HG03095 (cell line): ENCODE measurements around the gene WWTR1.

Source experiments
- ATAC-seq: cut with Tn5 transposase; IDR thresholded peaks from one replicate; pipeline ENCODE4 v1.9.1; 2021; ENCODE audit warnings: moderate library complexity; ENCODE audit not compliant: unreplicated experiment

WWTR1 gene

DNA sequence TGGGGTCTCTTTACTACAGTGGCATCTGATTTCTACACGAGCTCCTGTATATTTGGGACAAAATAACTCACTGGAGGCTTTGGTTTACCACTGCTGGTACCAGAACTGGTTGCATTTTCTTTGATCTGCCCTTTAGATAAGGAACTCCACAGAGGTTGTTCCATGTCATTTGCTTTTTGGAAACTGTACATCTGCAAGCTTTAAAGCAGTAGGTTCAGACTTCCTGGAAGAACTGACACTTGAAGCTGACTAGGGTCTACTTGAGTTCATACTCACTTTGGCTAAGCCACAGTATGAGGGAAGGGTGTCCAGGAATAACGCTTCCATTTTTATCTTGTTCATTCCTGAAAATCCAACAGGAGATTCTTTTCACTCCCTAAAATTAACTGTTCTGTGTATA, 86.4 kb downstream of the WWTR1 start:
- no peak for ATAC-seq

DNA sequence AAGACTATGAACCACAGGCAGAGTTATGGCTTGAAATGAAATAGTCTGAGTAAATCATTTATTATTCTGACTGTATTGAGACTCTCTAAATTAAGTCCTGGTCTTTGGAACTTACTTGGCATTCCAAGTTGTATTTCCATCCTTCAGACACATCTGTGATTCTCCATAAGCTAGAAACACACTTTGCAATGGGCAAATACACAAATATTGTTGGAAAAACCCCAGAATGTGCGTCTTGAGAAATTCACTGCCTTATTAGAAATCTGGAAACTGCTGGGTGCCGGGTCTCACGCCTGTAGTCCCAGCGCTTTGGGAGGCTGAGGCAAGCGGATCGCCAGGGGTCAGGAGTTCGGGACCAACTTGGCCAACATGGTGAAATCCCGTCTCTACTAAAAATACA, 87.8 kb downstream of the WWTR1 start:
- no peak for ATAC-seq

DNA sequence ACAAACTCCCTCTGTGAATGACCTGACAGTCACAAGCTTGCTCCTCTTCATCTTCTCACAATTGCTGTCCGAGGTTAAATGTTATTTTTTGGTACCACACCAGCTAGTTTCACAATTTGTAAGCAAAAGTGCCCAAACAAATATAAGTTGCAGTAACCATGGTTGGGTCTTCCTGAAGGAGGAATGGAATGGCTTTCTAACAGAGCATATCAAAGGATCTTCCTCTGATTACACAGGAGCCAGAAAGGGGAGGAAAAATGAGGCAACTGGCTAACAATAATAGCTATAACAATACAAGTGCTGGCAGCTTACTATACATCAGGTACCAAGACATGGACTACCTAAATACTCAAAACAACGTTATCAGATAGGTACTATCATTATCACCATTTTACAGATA, 90.4 kb downstream of the WWTR1 start:
- no peak for ATAC-seq

DNA sequence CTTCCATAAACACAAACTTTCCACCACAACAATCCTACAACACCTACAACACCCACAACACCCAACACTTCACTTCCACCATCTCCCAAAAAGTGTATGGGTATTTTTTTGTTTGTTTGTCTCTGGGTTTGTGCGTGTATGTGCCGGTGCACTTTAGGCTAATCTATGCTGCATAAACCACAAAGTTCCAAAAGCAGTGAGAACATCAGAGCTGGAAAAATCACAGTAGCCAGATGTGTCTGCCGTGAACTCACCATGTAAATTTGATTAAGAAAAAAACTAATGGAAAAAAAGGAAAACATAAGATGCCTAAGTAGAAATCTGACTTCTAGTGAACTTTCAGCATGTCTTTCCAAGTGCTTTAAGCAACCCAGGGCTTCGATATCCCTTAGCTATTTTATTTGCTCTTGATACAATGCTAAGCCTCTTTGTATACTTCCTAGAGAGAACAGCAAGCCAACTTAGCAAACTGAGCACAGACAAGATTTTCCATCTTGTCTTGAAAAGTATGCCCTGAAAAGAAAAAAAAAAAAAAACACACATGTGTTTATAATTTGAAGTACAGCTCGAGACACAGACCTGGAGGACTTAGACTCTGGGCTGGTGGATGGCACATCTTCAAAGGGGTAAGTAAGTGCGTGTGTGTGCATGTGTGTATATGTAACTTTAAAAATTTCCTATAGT, 91.4 kb downstream of the WWTR1 start:
- no peak for ATAC-seq

DNA sequence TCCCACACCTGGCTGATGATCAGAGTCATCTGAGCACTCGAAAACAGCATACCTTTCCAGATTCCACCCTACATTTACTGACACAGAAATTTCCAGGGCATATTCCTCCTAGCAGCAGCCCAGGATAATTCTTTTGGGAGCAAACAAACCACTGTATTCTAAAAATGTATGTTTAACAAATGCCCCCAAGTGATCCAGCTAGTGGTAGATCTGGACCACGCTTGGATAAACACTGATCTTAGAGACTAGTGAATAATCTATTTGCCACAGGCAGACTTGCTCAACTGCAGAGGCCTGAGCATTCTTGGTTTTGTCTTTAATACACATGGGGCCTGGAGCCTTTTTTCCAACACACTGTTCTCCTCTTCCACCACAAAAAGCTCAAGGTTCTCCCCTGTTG, 93.7 kb downstream of the WWTR1 start:
- ATAC-seq, result no peak

DNA sequence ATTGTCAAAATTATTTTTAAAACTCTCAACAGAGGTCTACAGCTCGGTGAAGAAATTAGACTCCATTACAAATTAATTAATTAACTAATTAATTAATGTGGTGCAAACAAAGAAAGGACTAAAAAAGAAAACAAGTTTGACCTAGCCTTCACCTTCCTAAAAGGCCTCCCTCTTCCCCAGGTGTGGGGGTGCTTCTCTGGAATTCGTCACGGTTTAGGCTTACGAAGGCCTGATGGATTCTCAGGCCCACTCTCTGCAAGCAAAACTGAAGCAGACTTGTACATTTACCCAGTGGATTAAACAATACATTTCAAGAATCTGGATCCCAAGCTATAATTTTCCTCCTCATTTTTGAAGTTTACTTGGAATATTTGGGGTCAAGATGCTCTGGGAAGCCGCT, 94.7 kb downstream of the WWTR1 start:
- ATAC-seq, result no peak

DNA sequence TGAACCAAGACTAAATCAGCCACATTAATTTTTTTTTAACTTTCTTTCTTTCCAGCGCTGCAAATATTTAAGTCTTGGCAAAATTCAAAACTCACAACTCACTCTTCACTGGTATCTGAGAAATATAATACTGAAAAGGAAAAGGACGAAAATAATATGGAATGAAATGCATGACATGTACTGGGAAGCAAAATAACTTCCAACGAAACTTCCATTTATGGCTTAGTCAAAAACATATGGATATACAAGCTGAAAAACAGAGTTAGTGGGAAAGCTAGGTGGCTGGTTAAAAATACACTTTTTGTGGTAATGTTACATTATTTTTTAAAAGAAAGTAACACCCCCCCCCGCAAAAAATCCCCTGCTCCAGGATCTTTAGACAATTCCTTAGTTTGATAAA, 97.2 kb downstream of the WWTR1 start:
- ATAC-seq, result no peak

DNA sequence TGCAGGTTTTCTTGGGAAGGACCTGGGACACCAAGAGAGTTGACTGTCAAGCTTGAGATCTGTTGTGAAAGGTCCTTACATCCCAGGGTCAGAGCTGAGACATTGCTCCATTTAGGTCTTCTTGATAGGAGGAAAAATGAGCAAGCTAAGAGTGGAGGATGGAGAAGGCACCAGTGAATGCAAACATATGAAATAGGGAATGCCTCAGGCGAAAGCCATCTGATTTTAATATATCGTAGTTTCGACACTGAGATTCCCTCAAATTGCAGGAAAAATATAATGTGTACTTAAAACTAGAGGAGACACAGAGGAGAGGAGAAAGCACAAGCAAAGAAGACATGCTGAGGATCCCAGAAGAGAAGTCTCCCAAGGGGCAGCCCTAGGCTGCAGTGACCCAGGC, 97.8 kb downstream of the WWTR1 start:
- no peak for ATAC-seq

DNA sequence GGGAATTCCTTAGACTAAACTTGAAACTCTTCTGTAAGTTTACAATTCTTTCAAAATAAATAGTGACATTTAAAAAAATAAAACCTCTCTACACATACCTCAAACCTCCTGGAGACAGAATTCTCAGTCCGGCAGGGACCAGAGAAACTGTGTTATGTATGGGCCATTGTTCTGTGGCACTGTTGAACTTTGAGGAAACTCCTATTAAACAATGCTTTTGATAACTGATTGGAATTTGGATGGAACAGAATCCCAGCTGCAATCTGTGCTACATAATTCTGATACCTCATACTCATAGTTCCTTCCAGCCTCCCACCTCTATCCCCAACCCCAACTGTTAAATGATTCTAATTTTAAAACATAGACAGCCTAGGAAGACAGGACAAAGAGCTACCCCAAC, 98.3 kb downstream of the WWTR1 start:
- ATAC-seq, result no peak

DNA sequence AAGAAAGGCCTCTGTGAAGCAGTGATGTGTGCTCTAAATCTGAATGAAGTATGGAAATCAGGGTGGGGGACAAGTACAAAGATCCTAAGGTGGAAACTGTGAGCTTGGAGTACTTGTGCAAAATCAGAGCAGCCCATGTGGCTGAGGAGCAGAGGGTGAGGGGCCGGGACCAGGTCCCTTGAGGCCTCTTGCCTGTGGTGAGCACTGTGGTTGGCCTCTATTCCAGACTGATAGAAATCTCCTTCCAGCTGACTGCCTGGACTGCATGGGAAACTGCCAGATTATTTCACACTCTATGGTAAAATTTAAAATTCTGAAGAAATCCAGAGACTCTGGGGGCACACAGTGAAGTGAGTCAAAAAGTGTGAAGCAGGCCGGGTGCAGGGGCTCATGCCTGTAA, 101.9 kb downstream of the WWTR1 start:
- ATAC-seq, result no peak

DNA sequence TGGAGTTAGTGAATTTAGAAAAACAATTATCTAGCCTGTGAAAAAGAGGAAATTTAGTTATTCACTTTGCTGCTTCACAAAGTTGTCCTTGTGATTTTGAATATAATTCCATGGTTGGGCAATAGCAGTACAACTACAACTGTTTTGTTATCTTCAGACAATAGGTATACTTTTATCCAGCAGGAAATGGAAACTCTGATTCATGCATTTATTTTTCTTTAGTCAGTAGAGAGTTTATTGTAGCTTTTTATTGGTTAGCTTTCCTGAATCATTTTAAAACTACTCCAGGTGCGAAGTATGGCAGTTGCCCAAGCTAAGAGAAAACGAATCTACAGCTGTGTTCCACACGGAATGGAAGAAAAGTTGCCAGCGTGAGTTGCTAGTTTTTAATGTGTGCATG, 103.0 kb downstream of the WWTR1 start:
- no peak for ATAC-seq

DNA sequence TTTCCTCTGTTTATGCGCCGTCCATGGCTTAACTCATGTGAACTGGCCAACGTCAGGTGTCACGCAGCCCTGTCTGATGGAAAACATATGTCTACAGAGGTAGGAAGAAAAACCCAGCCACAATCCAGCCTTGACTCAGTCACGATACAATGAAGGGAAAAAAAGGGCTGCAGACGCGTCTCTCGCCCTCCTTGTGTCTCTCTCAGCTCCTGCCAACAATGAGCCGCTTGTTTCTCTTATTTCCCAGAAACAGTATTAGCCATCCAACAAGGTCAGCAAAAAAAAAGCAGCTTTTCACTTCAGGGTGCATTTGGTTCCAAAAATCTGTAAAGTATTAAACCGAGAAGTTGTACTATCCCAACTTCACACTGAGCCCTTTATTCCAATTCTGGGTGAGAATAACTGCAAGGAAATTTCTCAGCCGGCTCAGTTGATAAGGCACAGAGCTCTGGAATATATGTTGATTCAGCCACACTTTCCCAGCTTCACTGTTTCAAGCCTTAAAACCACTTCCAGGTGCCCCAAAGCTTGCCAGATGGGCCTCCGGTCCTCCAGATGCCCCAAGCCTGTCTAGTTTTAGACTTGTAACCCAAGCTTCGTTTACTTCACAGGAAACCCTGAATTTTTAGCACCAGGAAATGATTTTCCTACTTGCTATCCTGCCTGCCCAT, 103.9 kb downstream of the WWTR1 start:
- no peak for ATAC-seq

DNA sequence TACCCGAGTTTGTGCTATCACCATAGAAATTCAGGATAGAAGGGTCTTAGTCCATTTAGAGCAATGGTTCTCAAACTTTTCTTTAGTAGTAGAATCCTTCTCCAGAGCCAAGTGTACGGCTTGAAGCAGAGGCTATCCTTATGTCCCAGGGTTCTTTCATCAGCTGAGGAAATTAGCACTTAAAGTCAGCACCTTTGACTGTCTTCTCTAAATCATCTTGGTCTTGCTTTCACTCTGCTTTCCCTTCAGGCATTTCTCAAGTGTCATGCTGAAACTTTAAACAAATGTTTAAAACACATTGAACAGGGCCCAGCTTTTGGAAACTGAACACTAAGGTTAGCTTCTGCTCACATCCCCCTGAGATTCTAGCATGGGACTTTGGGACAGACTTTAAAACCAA, 105.1 kb downstream of the WWTR1 start:
- ATAC-seq, result no peak

DNA sequence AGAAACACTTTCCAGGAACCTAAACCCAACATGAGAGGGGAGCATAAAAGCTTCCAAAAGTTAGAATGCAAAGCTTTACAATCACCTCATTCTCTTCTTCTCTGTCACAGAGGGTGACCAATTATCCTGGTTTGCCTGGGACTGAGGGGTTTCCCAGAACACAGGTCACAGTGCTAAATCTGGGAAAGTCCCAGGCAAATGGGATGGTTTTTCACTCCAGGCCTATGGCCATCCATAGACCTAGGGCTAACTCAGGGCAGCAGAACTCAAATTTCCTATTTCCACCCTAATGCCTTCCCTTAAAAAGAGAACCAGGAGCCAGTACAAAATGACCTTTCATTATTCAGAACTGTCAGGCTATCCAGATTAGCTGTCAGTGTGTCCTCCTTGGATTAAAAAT, 106.3 kb downstream of the WWTR1 start:
- ATAC-seq, result no peak

DNA sequence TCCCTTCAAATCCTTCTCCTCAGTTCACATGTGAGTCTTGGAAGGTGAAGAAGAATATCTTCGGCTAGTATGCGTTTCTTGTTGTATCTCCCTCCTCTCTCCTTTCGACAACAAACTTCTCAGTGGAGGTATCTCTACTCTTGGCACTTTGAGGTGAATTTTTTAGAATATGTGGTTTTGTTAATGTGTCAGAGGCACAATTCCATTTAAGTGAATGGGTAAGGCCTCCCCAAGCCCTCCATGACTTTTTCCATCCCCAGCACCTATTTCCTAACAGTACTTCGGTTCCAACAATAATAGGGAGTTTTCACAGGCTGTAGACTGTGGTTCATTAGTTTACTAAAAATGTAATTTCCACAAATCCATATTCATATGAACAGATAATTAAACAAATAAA, 109.2 kb downstream of the WWTR1 start:
- no peak for ATAC-seq

DNA sequence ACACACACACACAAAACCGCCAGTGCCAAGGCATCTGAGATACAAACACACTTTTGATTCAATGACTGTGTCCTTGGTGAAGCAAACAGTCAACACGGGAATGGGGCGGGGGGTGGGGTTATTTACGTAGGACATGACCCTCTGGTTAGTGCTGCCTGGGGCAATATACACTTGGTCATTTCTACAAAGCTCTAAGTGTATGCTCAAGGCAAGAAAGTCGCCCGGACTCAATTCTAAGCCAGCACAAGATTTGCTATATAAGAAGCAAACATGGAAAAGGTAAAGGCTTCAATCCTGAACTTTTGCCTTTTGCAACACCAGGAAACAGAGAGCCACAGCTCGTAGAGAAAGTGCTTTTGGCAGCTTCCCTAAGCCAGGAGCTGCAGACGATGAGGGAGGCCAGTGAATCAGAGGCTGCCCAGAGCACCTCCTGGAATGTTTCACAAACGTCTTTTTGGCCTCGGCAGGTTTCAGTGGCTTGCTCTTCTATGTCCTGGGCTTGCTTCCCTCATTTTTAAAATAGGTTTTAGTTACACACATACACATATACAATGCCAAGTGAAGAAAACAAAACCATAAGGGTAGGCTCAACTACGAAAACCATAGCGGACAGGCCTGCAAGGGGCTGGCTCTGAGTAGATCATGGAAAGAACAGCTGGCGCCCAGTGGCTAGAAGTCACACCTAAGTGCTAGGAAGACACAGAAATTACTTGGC, 109.7 kb downstream of the WWTR1 start:
- ATAC-seq, result no peak

DNA sequence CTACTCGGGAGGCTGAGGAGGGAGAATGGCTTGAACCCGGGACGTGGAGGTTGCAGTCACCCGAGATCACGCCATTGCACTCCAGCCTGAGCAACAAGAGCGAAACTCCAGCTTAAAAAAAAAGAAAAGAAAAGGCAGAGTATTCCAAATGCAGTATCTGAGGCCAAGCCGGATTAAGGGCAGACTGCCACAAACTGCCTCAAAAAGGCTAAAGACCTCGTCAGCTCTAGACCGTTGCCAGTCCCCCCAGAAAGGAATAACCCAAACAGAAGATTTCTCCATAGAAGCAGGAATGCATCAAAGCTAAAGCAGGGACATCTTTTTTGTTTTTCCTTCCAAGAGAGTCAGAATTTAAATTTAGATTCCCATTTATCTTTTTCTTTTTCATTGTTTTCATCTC, 110.4 kb downstream of the WWTR1 start:
- no peak for ATAC-seq

DNA sequence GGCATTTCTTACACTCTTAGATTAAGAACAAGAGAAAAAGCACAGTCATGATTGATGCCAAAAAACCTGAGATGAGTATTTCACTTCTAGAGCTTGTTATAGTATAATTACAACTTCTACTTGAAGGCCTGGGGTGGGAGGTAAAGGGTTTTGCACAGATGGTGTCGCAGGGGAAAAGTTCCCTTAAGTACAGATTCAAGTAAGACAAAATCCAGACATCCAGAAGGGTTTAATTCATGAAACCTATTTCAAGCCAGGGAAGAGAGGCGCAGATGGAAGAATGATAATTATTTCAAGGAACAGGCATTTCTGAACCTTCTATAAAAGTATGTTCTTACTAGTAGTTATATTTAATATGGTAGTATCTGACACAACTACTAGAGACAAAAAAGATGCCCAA, 112.8 kb downstream of the WWTR1 start:
- no peak for ATAC-seq

DNA sequence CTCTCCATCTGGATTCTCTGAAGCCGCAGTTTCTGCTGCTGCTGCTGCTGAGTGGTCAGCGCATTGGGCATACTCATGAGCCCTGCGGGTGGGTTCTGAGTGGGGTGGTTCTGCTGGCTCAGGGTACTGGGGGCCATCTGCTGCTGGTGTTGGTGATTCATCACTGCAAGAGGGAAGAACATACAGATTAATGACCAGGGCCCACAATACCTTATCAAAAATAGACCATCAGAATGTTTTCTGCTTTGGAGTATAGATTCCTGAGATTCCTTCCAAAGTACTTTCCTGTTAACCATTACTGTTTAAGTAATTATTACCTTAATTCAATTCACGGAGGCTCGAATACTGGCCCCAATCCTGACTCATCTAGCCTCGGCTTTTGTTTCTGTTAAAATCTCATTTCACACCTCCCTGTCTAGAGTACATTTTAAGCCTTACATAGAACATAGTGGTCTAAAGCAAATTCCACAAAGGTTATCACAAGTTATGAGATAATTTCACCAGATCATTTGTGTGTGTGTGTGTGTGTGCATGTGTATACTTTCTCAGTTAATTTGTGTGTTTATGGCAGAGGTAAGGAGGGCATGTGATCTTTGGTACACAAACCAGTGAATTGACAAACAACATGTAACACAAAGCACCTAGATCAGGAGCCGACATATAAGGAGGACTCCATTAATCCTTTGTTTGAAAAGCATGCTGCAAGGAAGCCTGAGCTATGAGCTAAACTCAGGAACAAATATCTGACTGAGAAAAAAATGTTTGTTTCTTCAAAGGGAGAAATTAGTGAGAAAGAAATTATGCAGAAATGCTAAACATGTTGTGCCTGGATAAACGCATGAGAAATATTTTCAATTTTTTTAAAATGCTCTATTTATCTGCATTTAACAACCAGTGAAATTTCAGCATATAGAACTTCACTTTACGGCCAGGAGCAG, 115.2 kb downstream of the WWTR1 start:
- ATAC-seq, result no peak

DNA sequence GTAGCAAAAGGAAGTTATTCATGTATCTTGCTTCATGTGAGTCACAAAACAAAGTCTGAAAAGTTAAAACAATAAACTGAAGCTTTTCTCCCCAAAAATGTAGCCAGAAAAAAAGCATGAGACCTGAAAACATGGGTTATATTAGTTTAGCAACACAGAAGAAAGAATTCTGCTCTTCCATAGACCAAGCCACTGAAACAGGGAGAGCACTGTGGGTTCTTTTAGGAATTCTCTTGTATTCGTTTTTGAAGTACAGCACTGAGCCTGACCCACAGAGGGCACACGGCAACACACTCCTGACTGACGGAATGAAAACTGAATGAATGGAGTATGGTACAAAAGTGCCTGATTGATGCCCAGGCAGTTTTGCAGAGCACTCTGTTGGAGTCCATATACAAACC, 116.7 kb downstream of the WWTR1 start:
- ATAC-seq, result no peak

DNA sequence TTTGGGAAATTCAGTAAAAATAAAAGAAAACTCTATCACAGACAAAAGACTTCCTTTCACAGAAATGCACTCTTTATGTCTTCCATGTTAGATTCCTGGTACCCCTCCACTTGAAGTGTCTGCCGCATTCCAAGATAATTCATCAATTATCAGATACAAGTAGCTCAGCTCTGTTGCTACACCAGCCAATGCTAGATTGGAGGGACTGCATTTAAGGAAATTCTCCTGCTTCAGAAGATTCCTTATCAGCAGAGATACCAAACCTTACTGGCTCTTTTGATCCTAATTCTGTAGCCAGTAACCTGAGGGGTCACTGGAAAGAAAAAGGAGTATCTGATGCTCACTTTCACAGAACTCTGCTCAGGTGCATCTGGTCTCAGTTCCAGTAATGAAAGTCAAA, 119.5 kb downstream of the WWTR1 start:
- ATAC-seq, result no peak
